ENCODE data around the gene PLB1.
"Not testable (repeated sequence)": the region's sequence is repeated elsewhere in the genome, so short reads cannot be mapped to it uniquely, and the experiment has no call there.

Gene PLB1

GRCh38 chr2:28652217-28652616, 156.4 kb downstream of the PLB1 start:
- DNase-seq: no peak

- no peak for DNase-seq
Measured at GRCh38 chr2:28653892-28654662, 158.2 kb downstream of the PLB1 start.

DNA sequence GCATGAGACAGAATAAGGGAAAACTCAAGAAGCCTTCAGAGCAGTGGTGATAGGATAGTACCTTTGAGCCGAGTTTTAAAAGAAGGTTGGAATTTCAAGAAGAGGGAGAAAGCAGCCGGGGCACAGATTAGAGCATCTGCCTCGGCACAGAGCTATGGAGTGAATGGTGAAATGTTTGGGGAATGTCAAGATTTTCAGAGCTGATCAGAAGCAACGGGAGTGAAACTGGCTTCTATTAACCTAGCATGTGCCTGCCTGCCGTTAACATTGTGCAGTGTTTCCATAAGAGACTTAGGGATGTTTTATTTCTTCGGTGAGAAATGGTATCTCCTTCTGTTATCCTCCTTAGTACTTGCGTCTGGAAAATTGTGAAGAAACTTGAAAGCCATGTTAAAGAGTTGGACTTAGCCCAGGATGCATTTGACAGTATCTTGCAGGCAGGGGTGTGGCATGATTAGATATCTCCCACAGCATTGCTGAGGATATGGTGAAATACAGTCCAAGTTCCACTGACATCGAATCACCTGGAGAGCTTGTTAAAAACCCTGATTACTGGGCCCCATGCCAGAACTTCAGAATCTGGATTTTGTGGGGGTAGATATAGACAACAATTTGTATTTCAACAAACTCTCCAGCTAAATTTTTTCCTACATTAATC, 158.9 kb downstream of the PLB1 start:
- DNase-seq: no peak

DNA sequence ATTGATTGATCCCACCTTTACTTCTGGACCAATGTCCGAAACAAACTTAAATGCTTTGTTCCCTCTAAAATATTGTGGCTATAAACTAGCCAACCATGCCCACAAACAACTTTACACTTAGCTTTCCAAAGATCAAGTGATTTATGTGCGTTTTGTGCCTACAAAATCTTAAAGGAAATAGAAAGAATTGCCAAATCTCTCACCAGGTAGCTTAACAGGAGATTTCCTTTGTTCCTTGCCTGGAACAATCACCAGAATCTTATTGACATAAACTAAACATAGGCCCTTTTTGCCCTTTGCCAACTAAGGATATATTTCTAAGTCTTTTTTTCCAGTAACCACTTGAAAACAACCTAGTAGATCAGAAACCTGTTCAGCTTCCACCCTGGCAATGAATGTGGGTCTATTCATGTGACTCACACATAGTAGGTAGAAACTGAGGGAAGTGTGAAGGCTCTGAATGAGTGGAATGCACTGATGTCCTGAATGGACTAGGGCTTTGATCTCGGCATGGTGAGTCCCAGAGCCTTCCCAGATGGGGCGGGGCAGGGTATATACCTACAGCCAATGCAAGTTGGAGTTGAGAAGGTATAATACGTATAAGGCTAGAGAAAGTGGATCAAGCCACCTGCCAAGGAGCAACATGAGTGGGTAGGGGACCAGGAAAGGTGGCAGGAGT, 161.2 kb downstream of the PLB1 start:
- DNase-seq: no peak

- no peak for DNase-seq
Measured at GRCh38 chr2:28658369-28658768, 162.5 kb downstream of the PLB1 start.

- DNase-seq: no peak
Measured at GRCh38 chr2:28659127-28659526, 163.3 kb downstream of the PLB1 start.

DNA sequence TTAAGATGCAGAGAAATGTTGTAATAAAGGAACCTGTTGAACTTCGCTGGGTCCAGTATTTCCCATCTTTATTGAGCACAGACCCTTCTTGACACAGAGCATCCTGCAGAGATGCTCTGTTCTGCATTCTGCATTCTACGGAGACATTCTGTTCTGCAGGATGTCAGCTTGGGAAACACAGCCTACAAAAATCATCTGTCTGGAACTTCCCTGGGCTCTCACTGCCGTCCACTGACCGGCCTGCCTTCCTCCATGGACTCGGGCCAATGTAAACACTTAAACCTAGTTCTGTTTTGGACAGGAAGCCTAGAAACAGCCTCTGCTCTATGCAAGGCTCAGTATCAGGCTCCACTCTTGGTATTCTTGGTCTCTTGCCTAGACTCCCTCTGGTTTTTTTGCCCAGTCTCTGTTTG, 165.7 kb downstream of the PLB1 start:
- DNase-seq: no peak

DNA sequence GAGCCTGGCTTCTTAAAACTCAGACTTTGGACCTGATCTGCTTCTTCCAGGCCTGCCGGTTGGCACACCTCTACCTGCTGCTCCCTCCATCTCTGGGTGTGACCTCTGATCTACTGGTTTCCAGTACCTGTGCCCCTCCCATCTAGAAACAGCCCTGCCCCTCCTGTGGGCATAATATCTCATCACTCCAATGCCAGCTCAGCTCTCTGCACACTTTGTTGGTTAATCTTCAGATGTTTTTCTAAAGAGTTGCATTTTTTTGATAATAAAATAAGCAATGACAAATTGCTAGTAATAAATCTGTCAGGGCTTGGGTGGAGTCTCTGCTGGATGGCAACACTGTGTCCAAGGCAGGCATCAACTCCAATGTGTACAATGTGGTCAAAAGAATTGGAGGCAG, 166.2 kb downstream of the PLB1 start:
- no peak for DNase-seq

DNA sequence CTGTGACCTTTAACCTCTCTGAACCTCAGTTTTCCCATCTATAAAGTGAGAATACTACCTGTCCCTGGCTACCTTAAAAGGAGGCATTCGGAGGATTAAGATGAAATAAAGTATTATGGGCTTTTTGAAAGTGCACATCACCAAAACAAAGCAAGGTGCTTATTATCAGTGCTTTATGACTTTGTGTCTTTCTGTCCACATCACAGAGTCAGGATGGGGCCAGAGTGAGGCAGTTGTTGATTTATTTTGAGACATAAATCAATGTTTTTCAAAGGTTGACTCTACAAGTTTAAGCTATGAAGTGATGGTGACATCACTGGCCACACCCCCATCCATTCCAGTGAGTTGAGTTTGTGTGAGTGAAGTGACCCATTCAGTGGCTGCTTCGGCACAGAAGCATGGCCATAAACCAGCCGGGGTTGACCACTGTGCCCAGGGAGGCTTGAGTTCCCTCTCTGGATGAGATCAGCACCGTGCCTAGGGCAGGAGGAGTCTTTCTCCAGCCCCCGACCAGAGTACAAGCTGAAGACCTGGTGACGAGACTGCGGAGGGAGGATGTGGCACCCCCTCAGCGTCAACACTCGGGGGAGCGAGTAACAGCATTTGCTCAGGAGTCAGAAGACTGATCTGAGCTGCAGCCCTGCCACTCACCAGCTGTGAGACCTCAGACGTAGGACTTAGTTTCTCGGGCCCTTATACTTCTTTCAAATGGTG, 166.8 kb downstream of the PLB1 start:
- DNase-seq: no peak

DNA sequence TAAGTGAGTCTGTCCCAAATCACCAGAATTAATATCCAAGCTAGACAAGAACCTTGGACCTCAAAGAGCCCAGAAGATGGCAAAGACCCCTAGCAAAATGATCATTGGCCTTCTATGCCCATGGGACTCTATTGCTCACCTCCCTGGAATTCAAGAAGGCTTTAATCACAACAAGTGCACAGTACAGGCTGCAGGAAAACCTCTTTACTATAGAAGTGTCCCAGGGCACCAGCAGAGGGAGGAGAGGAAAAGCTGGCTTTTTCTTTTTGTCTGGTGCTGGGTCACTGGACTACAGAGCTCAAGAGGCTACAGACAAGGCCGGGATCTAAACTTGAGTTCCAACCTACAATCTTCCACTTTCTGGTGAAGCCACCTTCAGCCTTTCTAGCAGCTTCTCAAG, 167.5 kb downstream of the PLB1 start:
- no peak for DNase-seq

- no peak for DNase-seq
Measured at GRCh38 chr2:28664120-28664842, 168.4 kb downstream of the PLB1 start.

- DNase-seq: peak; percentile 76
Measured at GRCh38 chr2:28665041-28665704, 169.3 kb downstream of the PLB1 start.

DNA sequence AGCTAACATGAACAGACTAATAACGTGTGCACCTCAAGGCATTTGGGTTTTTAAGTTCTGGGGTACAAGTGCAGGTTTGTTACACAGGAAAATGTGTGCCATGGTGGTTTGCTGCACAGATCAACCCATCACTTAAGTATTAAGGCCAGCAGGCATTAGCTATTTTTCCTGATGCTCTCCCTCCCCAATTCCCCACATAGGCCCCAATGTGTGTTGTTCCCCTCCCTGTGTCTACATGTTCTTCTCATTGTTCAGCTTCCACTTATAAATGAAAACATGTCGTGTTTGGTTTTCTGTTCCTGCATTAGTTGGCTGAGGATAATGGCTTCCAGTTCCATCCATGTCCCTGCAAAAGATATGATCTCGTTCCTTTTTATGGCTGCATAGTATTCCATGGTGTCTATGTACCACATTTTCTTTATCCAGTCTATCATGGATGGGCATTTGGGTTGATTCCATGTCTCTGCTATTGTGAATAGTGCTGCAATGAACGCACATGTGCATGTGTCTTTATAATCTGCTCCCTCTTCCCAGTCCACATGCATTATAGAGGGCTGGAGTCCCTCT, 170.0 kb downstream of the PLB1 start:
- not testable (repeated sequence) for DNase-seq

- no peak for DNase-seq
Measured at GRCh38 chr2:28666496-28667184, 170.8 kb downstream of the PLB1 start.

DNA sequence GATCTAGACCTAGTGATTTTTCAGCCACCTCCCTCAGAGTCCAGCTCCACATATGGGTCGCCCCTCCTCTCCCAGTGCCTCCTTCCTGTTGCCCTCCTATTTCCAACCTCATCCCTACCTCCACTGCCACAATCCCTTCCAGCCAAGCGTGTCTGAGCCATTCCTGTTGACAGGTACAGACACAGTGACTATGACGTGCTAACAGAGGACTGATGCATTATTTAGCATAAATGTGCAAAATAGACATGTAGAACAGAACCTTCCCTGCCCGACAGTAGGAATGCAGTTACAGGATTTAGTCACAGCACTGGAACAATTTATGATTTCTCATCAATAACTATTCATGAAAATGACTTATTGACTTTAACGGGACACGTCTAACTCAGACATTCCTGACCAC, 171.4 kb downstream of the PLB1 start:
- DNase-seq: no peak

DNA sequence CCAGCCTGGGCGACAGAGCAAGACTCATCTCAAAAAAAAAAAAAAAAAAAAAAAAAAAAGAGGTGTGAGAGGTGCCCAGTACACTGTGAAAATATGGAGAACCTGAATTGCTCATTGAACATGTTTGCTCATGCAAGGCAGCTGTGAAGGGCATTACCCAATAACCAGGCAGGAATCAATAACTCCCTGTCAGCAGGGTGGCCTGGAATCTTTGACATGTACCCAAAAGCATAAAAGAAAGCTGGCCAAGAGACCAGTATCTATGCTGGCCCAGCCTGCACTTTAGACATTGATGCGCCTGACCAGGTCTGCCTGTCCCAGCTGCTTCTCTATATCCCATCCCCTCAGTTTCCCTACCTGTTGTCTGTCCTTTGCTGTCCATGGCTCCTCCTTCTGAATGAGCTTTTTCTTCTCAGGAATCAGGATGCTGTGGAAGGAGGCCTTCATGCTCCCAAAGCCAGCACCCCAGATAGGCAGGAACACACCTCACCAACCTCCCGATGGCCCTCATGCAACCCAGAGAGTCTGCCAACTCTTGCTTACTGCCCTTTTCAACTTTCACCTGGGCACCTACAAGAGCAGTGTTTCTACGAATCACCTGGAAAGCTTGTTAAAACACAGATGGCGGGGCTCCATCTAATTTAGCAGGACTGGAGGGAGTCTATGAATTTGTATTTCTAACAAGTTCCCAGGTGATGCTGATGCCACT, 172.4 kb downstream of the PLB1 start:
- no peak for DNase-seq

DNA sequence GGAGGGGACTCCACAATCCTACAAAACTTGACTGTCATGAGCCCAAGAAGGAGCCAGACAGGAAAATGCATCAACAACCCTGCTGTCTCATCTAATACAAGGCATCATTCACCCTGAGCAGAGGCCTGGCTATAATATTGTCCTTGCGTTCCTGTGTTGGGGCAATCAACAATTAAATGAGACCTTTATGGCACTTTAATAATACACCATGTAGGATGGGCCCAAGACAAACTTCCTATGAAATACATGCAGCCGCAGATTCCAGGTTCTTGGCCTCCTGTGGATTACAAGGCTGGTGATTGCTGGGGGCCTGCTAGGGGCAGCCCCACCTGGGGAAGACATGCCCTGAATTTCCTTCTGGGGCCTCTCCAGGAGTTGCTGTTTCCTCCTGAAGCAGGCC, 173.0 kb downstream of the PLB1 start:
- no peak for DNase-seq

DNA sequence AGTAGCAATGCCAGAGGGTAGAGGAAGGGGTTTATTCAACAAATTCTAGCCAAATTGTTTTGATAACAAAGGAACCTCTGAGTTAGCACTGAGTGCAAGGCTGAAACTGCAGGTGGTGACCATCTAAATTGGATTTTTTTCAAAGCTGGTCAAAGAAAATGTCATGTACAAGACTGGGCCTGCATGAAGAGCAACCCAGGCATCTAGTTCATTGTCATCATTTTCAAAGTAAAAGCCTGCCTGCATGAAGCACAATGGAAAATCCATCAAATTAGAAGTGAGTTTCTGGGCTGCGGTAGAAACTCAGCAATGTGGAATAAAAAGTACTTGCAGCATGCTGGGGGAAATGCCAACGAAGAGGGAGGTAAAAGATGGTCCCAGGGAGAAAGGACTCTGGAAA, 175.0 kb downstream of the PLB1 start:
- no peak for DNase-seq

DNA sequence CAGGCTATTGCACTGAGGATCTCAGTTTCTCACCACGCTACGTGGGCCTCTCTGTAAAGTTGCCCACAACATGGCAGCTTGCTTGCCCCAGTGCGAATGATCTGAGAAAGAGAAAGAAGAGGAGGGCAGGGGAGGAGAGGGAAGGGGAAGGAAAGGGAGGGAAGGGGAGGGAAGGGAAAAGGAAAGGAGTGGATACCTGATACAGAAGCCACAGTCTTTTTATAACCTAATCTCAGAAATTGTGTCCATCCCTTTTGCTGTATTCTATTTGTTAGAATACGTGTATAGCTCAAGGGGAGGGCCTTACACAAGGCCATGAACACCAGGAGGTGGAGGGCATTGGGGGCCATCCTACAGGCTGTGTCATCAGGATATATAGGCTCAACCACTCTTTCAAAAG, 177.5 kb downstream of the PLB1 start:
- DNase-seq: no peak

DNA sequence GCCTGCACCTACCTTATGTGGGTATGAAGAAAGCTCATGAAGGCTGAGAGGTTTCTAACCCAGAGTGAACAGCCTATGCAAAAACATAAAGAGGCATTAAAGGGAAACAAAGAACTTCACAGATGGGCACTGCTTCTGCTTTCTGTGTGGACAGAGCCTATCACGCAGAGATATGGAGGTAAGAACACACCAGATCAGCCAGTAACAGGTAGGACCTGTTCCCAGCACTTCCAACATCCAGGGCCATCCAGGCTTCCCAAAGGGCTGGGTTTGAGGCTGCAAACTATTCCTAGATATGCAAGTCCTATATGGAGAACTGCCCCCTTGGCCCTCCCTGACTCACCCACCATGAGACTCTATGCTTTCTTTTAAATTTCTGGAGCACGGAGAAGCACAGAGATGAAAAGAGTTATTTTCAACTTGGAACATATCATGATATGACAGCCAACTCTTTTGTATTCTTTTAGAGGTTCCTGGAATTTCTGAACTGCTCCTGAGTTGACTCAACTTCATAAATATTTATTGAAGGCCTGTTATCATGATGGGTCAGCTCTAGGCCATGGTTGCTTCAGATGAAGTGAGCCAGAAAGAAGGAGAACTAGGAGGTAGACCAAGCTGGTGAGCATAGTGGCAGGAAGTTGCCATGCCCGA, 178.3 kb downstream of the PLB1 start:
- DNase-seq: no peak
